ENCODE data around the gene ANO9.

ANO9 gene

DNA sequence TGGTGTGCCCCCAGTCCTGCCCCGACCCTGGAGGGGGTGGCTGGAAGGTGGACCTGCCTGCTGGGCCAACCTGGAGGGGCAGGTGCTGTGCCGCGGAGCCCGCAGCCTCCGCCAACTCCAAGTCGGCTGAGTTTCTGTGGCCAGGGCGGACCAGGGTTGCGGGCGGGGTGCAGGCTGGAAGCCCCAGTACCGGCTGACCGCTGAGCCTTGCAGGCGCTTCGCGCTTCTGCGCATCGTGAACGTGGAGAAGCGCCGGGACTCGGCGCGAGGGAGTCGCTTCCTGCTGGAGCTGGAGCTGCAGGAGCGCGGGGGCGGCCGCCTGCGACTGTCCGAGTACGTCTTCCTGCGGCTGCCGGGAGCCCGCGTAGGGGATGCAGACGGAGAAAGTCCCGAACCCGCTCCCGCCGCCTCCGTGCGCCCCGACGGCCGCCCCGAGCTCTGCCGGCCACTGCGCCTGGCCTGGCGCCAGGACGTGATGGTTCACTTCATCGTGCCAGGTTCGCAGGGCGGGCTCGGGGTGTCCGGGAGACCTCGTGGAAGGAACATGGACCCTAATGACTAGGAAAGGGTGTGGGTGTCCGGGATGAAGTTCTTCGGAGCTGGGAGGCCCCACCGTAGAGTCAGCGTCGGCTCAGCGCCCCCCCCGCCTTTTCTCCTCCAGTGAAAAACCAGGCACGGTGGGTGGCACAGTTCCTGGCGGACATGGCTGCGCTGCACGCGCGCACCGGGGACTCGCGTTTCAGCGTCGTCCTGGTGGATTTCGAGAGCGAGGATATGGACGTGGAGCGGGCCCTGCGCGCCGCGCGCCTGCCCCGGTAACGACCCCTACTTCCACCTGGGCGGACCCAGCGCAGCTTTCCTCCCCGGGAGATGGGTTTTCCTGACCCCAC lies 62.4 kb downstream of the ANO9 start:
- TF ChIP-seq, protein P1, sequence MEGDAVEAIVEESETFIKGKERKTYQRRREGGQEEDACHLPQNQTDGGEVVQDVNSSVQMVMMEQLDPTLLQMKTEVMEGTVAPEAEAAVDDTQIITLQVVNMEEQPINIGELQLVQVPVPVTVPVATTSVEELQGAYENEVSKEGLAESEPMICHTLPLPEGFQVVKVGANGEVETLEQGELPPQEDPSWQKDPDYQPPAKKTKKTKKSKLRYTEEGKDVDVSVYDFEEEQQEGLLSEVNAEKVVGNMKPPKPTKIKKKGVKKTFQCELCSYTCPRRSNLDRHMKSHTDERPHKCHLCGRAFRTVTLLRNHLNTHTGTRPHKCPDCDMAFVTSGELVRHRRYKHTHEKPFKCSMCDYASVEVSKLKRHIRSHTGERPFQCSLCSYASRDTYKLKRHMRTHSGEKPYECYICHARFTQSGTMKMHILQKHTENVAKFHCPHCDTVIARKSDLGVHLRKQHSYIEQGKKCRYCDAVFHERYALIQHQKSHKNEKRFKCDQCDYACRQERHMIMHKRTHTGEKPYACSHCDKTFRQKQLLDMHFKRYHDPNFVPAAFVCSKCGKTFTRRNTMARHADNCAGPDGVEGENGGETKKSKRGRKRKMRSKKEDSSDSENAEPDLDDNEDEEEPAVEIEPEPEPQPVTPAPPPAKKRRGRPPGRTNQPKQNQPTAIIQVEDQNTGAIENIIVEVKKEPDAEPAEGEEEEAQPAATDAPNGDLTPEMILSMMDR (conservative IDR thresholded peaks at IDR 0.05; ENCODE audit: low read depth, low read length): no peak
- DNase-seq (ENCODE audit: low read depth): no peak
- no peak overlapping the region for H3K4me3 ChIP-seq (ENCODE audit: low read depth, low read length)

- no peak for DNase-seq (ENCODE audit: low read depth)
- TF ChIP-seq, protein P1 (conservative IDR thresholded peaks at IDR 0.05; ENCODE audit: low read depth, low read length): no peak
- H3K4me3 ChIP-seq (ENCODE audit: low read depth, low read length): no peak overlapping the region
Measured at GRCh38 chr11:377883-378500, 63.8 kb downstream of the ANO9 start.

DNA sequence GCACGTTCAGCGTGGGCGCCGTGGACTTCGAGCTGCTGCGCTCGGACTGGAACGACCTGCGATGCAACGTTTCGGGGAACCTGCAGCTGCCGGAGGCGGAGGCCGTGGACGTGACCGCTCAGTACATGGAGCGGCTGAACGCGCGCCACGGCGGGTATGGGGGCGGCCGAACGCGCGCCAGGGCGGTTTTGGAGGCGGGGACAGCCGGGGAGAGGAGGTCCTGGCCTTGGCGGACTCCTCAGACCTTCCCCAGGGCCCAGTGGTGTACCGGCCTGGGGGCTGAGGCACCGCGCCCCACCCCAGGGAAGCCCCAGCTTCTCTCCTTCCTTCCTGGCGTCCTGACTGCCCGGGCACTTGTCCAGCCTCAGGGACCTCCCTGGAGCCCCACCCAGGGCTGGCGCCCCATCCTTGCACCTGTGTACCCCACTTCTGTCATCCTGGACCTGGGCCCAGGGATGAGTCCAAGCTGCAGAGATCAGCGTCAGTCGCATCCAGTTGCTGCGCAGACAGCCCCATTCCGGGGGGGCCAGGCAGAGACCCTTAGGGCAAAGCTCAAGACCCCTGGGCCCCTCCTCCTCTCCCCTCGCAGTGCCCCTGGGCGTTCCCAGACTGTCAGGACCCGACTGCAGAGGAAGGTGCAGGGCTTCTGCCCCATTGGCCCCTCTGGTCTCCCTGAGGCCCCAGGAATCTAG lies 64.5 kb downstream of the ANO9 start:
- no peak for DNase-seq (ENCODE audit: low read depth)
- TF ChIP-seq, protein P1 (conservative IDR thresholded peaks at IDR 0.05; ENCODE audit: low read depth, low read length): no peak
- no peak overlapping the region for H3K4me3 ChIP-seq (ENCODE audit: low read depth, low read length)

- TF ChIP-seq, protein P1 (conservative IDR thresholded peaks at IDR 0.05; ENCODE audit: low read depth, low read length): no peak
Measured at GRCh38 chr11:376531-377173, 65.2 kb downstream of the ANO9 start.

GRCh38 chr11:375065-376025 lies 66.5 kb downstream of the ANO9 start:
- TF ChIP-seq, protein P1 (conservative IDR thresholded peaks at IDR 0.05; ENCODE audit: low read depth, low read length): no peak

More at GRCh38 chr11:376531-377173, 65.2 kb downstream of the ANO9 start:
- H3K4me3 ChIP-seq (ENCODE audit: low read depth, low read length): no peak overlapping the region
- DNase-seq (ENCODE audit: low read depth): no peak

More at GRCh38 chr11:375065-376025, 66.5 kb downstream of the ANO9 start:
- DNase-seq (ENCODE audit: low read depth): no peak
- no peak overlapping the region for H3K4me3 ChIP-seq (ENCODE audit: low read depth, low read length)

Measured in choroid plexus epithelial cell (primary cell).